ENCODE results near the gene RTN1.

GRCh38 chr14:59627011-59627520, 243.5 kb downstream of the RTN1 start:
- TF ChIP-seq, protein P1, sequence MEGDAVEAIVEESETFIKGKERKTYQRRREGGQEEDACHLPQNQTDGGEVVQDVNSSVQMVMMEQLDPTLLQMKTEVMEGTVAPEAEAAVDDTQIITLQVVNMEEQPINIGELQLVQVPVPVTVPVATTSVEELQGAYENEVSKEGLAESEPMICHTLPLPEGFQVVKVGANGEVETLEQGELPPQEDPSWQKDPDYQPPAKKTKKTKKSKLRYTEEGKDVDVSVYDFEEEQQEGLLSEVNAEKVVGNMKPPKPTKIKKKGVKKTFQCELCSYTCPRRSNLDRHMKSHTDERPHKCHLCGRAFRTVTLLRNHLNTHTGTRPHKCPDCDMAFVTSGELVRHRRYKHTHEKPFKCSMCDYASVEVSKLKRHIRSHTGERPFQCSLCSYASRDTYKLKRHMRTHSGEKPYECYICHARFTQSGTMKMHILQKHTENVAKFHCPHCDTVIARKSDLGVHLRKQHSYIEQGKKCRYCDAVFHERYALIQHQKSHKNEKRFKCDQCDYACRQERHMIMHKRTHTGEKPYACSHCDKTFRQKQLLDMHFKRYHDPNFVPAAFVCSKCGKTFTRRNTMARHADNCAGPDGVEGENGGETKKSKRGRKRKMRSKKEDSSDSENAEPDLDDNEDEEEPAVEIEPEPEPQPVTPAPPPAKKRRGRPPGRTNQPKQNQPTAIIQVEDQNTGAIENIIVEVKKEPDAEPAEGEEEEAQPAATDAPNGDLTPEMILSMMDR (conservative IDR thresholded peaks at IDR 0.05; ENCODE audit: low read depth in 2 of 2): no peak
- TF ChIP-seq JUNB (IDR thresholded peaks at IDR 0.05; ENCODE audit: unreplicated experiment): no peak
- TF ChIP-seq, protein P2, sequence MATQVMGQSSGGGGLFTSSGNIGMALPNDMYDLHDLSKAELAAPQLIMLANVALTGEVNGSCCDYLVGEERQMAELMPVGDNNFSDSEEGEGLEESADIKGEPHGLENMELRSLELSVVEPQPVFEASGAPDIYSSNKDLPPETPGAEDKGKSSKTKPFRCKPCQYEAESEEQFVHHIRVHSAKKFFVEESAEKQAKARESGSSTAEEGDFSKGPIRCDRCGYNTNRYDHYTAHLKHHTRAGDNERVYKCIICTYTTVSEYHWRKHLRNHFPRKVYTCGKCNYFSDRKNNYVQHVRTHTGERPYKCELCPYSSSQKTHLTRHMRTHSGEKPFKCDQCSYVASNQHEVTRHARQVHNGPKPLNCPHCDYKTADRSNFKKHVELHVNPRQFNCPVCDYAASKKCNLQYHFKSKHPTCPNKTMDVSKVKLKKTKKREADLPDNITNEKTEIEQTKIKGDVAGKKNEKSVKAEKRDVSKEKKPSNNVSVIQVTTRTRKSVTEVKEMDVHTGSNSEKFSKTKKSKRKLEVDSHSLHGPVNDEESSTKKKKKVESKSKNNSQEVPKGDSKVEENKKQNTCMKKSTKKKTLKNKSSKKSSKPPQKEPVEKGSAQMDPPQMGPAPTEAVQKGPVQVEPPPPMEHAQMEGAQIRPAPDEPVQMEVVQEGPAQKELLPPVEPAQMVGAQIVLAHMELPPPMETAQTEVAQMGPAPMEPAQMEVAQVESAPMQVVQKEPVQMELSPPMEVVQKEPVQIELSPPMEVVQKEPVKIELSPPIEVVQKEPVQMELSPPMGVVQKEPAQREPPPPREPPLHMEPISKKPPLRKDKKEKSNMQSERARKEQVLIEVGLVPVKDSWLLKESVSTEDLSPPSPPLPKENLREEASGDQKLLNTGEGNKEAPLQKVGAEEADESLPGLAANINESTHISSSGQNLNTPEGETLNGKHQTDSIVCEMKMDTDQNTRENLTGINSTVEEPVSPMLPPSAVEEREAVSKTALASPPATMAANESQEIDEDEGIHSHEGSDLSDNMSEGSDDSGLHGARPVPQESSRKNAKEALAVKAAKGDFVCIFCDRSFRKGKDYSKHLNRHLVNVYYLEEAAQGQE (IDR thresholded peaks at IDR 0.05; ENCODE audit: unreplicated experiment): no peak
- no peak for TF ChIP-seq POLR2AphosphoS5 (IDR thresholded peaks at IDR 0.05; ENCODE audit: low read depth)
- no peak for TF ChIP-seq CREB1 (CRISPR knock-in tag; IDR thresholded peaks at IDR 0.05; ENCODE audit: low read depth)
- no peak for TF ChIP-seq EZH2phosphoT487 (IDR thresholded peaks at IDR 0.05; ENCODE audit: unreplicated experiment)
- TF ChIP-seq EZH2 (IDR thresholded peaks at IDR 0.05; ENCODE audit: low read depth, unreplicated experiment): no peak
- no peak for TF ChIP-seq ZNF114 (CRISPR knock-in tag; IDR thresholded peaks at IDR 0.05)
- TF ChIP-seq, protein P3, sequence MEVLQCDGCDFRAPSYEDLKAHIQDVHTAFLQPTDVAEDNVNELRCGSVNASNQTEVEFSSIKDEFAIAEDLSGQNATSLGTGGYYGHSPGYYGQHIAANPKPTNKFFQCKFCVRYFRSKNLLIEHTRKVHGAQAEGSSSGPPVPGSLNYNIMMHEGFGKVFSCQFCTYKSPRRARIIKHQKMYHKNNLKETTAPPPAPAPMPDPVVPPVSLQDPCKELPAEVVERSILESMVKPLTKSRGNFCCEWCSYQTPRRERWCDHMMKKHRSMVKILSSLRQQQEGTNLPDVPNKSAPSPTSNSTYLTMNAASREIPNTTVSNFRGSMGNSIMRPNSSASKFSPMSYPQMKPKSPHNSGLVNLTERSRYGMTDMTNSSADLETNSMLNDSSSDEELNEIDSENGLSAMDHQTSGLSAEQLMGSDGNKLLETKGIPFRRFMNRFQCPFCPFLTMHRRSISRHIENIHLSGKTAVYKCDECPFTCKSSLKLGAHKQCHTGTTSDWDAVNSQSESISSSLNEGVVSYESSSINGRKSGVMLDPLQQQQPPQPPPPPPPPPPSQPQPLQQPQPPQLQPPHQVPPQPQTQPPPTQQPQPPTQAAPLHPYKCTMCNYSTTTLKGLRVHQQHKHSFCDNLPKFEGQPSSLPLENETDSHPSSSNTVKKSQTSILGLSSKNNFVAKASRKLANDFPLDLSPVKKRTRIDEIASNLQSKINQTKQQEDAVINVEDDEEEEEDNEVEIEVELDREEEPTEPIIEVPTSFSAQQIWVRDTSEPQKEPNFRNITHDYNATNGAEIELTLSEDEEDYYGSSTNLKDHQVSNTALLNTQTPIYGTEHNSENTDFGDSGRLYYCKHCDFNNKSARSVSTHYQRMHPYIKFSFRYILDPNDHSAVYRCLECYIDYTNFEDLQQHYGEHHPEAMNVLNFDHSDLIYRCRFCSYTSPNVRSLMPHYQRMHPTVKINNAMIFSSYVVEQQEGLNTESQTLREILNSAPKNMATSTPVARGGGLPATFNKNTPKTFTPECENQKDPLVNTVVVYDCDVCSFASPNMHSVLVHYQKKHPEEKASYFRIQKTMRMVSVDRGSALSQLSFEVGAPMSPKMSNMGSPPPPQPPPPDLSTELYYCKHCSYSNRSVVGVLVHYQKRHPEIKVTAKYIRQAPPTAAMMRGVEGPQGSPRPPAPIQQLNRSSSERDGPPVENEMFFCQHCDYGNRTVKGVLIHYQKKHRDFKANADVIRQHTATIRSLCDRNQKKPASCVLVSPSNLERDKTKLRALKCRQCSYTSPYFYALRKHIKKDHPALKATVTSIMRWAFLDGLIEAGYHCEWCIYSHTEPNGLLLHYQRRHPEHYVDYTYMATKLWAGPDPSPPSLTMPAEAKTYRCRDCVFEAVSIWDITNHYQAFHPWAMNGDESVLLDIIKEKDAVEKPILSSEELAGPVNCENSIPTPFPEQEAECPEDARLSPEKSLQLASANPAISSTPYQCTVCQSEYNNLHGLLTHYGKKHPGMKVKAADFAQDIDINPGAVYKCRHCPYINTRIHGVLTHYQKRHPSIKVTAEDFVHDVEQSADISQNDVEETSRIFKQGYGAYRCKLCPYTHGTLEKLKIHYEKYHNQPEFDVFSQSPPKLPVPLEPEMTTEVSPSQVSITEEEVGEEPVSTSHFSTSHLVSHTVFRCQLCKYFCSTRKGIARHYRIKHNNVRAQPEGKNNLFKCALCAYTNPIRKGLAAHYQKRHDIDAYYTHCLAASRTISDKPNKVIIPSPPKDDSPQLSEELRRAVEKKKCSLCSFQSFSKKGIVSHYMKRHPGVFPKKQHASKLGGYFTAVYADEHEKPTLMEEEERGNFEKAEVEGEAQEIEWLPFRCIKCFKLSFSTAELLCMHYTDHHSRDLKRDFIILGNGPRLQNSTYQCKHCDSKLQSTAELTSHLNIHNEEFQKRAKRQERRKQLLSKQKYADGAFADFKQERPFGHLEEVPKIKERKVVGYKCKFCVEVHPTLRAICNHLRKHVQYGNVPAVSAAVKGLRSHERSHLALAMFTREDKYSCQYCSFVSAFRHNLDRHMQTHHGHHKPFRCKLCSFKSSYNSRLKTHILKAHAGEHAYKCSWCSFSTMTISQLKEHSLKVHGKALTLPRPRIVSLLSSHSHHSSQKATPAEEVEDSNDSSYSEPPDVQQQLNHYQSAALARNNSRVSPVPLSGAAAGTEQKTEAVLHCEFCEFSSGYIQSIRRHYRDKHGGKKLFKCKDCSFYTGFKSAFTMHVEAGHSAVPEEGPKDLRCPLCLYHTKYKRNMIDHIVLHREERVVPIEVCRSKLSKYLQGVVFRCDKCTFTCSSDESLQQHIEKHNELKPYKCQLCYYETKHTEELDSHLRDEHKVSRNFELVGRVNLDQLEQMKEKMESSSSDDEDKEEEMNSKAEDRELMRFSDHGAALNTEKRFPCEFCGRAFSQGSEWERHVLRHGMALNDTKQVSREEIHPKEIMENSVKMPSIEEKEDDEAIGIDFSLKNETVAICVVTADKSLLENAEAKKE (CRISPR knock-in tag; IDR thresholded peaks at IDR 0.05): no peak
- TF ChIP-seq ZNF331 (CRISPR knock-in tag; IDR thresholded peaks at IDR 0.05; ENCODE audit: low read depth): no peak
